HG02970 (cell line): ENCODE results near the gene PHLDA2.
A peak's percentile ranks its signal among the peaks of the same experiment; 100 is the strongest.
"Not testable (repeated sequence)": the region's sequence is repeated elsewhere in the genome, so short reads cannot be mapped to it uniquely, and the experiment has no call there.

Experiments used
- ATAC-seq: cut with Tn5 transposase; IDR thresholded peaks from one replicate; pipeline ENCODE4 v1.9.1; 2021; ENCODE audit warnings: mild to moderate bottlenecking, moderate library complexity, moderate number of reproducible peaks; ENCODE audit not compliant: unreplicated experiment, low FRiP score

Gene PHLDA2

DNA sequence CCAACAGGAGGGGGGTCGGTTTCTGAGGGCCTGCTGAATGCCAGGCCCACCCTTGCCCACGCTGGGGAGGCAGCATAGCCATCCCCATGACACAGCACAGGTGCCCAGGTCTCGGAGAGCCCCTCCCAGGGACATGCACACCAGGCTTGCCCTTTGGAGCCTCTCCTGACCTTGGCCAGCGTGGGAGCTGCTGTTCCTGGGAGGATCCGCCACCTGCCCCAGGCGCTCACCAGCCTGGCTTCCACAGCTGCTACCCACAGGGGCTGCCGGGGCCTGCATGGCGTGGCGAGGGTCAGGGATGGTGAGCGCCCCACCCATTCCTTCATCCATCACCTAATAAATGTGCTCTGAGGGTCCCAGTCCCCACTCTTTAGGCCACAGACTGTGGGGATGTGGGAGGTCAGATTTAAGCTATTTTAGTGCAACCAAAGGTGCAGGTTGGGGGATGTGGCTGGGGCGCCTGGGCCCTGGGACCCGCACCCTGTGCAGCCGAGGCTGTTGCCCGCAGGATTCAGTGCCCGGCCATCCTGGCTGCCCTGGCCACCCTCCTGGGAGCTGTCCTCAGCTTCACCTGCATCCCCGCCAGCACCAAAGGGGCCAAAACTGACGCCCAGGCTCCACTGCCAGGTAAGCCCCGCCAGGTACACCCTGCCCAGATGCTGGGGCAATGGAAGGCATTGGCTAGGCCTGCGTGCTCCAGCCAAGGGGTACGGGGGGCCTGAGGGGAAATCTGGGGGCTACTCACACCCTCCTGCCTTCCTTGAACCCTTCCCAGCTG, 12.9 kb downstream of the PHLDA2 start:
- no peak for ATAC-seq

DNA sequence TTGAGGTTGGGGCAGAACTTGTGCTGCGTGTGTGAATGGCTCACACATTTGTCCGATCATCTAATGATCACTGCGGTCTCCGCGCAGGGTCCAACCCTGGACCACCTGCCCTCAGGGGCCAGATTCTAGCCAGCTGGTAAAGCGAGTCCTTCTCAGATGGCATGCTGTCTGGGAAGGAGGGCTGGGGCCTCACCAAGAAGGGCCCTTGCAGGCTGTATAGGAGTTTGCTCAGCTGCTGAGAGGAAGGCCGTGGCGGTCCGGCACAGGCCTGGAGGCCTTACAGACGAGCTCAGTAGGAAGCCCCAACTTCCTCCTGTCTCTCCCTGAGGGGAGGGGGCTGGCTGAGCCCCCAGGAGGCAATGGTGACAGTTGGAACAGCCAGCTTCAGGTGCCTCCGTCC, 13.7 kb downstream of the PHLDA2 start:
- no peak for ATAC-seq

DNA sequence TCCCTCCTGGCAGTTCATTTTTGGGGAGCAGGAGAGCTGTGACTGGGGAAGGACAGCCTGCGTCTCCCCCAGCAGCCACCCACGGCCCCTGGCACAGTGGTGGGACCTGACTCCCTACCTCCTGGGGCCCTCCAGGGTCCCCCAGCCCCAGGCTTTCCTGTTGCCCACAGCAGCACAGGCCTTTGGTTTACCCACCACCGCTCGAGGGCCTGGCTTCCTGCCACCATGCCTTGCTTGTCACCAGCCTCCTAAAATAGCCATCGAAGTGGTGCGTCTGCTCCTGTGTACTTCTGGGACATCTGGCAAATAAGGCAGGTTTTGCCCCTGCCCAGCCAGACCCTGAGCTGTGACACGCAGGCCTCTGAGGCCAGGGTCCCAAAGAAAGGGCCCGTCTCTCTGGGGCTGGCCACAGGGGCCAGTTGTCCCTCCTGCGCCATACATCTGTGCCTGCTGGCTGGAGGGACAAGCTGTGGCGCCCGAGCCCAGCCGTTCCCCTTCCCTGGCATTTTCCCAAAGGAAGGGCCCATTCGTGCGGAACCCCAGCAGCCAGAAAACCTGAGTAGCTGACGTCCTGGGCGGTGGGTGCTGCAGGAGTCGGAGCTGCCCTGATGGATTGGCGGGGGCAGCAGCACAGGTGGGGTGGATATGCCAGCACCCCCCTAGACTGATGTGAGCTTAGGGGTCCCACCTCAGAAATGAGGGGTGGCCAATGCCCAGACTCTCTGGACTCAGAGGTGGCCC, 14.6 kb downstream of the PHLDA2 start:
- ATAC-seq, result no peak

DNA sequence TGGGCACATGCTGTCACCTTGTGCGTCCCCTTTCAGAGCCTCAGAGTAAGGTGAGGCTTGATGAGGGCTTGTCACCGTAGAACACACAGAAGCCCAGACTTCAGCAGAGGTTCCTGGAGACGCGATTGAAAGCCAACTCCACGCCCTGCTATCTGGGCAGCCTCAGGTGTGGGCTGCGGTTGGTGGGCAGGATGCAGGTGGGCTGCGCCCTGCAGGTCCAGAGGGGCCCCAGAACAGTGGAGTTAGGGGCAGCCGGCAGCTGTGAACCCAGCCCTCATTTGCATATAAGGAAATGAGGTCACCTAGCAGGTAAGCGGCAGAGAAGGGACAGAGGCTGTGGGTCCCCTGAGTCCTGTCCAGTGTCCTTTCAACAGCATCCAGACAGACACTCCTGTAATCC, 15.4 kb downstream of the PHLDA2 start:
- no peak for ATAC-seq

DNA sequence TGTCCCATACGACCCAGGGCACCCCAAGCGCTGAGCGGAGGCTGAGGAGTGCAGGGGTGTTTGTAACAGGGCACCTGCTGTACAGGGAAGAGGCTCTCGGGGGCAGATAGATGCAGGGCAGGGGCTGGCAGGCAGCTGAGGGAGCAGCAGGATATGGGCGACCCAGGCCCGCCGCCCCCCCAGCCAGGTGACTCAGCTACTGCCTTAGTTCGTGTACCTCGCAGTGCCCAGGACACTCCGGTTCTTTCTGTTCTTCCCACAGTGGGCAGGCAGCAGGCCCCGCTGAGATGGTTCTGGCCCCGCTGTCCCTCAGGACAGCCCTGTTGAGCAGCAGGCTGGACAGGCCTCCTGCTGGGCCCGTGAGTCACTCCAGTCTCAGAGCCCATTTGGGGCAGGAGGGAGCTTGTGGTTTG, 16.2 kb downstream of the PHLDA2 start:
- ATAC-seq, result no peak

DNA sequence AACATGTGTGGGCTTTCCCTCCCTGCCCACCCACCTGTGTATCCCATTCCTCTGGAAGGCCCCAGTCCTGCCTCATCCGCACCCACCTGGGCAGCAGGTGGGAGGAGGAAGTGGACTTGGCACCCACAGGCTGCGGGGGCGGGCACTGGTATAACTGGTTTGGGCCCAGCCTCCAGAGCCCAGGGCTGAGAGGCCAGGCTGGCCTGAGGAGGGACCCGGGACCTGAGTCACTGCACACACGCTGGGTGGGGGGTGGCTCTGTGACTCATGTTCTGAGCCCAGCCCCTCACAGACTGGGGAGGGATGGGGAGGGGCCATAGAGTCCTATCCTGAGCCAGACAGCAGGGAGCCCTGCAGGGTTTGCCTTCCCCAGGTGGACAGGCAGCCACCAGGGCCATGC, 16.7 kb downstream of the PHLDA2 start:
- ATAC-seq, result no peak

DNA sequence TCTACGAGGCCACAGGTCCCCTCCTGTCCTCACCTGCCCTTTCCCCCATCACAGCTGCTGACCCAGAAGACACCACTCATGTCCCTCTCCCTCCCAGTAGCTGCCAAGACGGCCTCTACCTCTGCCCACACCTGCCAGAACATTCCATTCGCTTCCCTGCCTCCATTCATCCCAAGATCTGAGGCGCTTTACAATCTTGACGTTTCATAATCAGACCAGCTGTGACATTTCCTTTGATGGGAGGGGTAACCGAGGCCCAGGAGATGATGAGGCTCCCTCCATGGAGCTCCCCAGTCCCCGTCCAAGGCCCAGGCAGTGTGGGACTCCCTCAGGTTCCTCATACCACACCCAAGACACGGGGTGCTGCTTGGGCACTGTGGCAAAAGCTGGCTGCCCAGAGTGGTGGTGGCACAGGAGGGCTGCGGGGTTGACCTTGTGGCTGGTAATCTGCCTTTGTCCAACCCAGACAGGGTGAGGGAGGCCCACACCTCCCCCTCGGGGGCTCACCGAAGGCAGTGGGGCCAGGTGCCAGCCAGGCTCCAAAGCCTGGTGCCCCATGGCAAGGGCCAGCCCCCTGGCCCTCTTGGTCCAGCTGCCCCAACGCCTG, 17.3 kb downstream of the PHLDA2 start:
- no peak for ATAC-seq

DNA sequence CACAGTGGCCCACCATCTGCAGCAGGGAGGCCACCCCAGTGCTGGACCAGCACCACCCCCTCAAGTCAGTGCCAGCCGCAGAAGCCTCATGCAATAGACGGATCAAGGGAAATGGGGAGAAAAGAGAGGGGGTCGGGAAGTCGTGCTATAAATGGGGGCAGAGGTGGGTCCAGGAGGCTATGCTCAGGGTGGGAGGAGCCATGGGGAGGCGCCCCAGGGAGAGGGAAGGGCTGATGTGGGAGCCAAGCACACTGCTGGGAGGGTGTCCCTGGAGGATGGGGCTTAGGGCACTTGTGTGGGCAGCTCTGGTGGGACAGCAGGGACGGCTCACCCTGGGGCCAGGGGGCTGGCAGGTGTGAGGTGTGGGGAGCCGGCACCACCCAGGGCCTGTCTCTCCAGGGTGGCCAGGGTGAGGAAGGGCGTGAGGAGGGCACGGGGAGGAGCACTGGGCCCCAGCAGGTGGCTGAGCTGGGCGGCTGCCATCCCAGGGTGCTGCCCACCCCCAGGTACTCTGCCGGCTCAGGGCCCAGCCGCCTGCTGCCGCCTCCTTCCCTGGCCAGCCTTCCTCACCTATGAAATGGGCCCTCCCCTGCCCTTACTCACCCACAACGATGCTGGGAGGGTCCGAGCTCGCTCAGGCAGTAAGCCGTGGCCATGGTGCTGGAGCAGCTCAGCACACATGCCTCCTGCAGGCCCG, 18.0 kb downstream of the PHLDA2 start:
- no peak for ATAC-seq

DNA sequence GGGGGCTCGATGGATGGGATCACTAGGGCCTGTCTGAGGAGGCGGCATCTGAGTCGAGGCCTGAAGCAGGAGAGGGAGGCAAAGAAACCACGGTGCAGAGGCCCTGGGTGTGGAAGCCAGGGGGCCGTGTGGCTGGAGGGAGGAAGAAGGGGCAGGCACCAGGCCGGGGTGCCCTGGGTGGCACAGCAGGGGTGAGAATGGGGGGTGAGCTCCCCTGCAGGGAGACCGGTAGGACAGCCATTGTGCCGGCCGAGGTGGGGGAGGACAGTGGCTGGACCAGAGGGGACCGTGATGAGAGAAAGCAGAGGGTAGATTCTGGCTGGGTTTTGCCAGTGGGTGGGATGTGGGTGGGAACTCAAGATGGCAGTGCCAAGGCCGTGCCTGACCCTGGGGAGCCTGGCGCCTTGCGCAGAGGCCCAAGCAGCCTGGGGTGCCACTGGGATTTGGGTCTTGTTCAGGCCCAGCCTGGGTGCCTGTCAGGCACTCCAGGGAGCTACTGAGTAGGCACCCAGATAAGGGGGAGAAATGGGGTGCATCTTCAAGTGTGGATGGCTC, 18.7 kb downstream of the PHLDA2 start:
- no peak for ATAC-seq

DNA sequence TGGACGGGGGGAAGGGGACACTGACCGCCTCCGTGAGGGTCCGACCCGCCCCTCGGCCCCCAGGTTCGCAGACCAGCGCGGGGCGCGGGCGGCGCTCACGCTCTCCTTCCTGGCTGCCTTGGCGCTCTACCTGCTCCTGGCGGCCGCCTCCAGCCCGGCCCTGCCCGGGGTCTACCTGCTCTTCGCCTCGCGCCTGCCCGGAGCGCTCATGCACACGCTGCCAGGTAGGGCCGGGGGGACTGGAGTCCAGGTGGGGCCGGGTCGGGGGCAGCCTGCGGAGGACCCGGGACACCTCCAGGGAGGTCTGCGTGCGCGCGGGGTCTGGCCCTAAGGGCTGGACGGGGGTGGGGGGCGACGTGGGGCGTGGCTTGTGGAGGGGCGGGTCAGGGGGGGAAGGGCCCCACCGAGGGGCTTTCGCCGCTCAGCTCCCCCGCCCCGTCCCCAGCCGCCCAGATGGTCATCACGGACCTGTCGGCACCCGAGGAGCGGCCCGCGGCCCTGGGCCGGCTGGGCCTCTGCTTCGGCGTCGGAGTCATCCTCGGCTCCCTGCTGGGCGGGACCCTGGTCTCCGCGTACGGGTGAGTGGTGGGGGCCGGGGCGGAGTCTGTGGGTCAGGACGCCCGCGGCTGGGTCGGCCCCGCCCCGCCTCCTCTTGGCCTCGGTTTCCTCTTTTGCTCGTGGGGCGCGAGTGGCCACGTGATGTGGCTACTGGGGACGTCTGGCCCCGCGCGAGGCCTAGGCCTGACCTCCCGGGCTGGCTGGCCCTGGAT, 19.9 kb downstream of the PHLDA2 start:
- ATAC-seq, result no peak

DNA sequence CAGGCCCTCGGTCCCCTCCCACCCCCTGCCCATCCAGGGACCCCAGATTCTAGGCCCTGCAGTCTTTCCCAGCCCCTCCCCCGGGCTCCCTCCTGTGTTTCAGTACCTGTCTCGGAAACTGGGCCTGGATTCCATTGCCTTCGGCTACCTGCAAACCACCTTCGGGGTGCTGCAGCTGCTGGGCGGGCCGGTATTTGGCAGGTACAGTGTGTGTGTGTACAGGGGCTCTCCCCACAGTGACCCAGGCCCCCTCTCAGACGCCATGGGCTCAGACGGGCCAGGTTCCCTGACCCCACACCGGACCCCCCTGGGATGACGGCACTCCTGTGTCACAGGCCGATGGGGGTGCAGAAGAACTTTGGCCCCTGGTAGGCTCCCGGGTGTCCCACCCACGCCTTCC, 21.1 kb downstream of the PHLDA2 start:
- ATAC-seq, result no peak

DNA sequence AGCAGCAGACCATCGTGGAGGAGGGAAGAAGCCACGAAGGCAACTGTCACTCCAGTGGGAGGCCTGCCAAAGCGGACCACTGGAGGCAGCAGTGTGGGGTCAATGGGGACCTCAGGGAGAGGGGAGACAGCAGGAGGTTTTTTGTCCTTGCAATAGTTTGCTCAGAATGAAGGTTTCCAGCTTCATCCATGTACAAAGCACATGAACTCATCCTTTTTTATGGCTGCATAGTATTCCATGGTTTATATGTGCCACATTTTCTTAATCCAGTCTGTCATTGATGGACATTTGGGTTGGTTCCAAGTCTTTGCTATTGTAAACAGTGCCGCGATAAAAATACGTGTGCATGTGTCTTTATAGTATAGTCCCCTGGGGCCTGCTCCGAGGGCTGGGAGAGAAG, 23.9 kb downstream of the PHLDA2 start:
- not testable (repeated sequence) for ATAC-seq

DNA sequence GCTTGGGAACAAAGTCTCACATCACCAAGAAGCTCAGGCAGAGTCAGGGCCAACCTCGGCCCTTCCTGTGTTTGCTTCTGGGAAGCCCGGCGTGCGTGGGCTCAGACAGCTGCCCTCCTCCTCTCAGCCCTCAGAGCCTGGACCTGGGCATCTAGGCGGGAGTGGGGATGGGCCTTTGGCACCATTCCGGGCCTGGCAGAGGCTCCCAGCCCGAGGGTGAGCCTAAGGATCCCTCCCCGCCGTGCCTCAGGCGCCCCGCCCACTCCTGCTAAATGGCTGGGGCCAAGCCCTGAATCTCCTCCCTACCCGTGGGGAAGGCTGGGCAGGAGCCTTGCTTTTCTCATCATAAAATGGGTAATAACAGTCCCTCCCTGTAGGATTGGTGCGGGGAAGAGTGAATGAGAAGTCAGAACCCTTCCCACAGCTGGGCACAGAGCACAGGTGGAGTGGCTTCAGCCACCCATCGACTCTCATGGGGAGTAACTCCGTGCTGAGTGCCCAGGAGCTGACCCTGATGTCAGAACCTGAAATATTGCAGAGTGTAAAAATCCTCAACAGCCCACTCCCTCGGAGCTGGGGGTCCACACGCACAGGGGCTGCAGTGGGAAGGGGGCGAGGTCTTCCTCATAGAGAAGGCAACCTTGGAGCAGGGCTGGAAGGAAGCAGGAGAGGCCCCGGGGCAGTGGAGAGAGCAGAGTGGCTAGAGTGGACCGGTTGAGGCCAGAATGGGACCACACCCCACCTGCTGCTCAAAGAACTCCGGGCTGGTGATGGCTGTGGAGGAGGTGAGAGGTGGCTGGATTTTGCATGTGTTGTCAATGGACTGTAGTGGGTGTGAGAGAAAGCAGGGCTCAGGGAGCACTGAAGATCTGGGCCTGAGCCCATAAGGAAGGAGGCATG, 24.8 kb downstream of the PHLDA2 start:
- no peak for ATAC-seq

DNA sequence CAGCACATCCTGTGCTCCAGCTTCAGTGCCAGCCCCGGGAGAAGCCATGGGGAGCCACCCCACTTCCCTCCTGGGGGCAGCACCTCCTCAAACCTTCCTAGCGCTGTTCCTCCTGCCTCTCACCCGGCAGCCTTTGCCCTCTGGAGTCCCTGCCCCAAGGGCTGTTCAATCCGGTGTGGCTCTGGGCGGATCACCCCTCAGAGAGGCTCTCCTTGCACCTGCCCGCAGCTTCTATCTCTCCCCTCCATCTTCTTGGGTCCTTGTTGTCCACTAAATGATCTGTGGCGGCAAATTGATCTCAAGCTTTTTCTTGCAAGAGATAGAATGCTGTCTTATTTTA, 25.6 kb downstream of the PHLDA2 start:
- no peak for ATAC-seq

DNA sequence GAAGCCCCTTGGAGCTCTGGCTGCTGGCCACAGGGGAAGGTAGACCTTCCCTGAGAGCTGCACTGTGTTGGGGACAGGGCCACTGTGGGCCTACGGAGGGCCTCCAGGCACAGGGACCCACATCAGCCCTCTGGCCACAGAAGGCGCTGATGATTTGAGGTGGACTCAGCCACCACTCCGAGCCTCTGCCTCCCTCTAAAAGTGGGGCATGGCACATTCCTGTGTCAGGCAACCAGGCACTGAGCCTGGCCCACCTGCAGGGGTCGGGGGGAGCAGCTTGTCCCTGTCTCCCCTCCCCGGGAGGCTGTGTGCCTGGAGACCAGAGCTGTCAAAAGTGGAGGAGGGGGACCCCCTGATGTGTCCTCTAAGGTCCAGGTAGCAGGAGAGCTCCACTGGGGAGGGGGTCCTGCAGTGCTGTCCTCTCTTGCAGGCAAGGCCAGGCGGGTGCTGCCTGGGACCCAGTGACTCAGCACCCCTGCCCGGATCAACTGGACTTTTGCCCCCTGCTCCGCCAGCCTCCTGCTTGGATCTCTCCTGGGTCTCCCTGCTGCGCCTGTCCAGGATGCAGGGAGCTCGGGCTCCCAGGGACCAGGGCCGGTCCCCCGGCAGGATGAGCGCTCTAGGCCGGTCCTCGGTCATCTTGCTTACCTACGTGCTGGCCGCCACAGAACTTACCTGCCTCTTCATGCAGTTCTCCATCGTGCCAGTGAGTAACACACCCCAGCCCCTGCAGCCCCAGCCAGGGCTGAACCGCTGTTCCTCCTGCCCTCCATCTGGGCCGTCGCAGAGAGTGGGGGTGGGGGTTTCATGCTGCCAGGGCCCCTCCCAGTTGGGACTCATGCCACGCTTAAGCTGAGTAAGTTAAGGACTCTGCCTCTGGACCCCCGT, 26.2 kb downstream of the PHLDA2 start:
- ATAC-seq, result no peak

DNA sequence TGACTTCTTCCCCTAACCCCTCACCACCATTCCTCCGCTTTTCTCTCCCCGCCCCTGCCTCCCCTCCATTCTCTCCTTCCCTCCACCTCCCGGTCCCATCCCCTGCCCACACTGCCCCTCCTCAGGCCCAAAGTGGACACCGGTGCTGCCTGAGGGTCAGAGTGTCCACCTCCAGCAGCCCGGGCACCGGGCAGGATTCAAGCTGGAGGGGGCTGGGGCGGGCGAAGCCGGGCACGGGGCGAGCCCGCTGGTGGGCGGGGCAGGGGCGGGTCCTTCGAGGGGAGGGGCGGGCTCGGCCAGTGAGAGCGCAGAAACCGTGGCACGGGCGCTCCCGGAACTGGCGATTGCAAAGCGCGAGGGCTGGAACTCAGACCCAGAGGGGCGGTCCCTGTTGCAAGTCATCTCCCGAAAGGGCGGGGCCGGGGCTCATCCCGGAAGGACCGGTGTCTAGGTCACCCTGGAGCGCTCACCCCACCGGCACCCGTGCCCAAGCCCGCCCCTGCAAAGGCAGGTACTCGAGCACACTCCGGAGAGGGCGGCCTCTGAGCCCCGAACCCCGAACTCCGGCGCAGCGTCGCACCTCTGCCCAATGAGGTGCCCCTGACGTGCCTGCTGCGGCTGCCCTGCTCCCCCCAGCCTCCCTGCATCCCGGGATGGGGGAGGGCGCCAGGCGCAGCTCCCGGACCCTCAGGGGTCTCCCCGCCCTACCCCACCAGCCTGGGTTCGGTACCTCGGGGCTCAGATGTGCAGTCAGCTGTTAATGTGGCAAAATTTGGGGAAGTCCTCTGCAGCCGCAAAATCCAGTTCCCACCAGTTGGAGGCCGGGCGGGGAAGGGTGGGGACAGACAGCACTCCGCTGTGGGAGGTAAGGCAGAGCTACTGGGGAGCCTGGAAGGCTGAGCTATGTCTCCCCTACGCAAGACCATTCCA, 27.1 kb downstream of the PHLDA2 start:
- ATAC-seq, result peak; percentile 83

DNA sequence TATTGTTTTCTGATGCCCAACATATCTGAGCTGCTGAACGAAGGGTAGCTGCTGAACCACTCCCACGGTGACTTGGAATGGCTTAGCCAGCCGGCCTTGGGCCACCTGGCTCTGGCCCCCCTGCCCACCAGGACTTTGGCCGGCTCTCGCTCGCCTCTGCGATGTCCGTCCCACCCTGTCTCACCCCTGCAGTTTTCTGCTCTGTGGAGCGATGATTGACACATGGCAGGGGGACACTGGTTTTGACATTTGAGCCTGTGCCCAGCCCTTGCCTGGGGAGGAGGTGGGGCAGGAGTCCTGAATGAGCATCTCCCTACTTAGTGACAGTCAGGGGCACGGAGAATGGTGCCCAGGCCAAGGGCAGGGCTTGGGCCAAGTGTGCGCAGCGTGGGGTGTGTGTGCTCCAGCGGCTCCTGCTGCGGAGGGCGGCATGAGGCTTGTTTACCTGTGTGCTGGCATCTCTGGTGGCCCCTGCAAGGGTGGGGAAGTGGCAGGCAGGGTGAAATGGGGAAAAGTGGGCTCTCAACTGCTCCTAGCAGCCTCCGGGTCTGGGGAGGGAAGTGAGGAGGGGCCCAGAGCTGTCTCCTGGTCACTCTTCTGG, 27.9 kb downstream of the PHLDA2 start:
- ATAC-seq, result no peak
